HCT116 (cell line): ENCODE results near the gene GPR22. TPM values are rescaled to one million over a fixed set of nuclear protein-coding genes. Genes with fewer than 3 reads are reported as not detected.

ENCODE experiments used
- ATAC-seq: fragments of 200-7000 bp; cut with Tn5 transposase; 2 replicates; pipeline ENCODE4 v1.9.1; 2020; ENCODE audit warnings: mild to moderate bottlenecking, moderate library complexity
- BruUV-seq: library from RNA; stranded (reverse); fragments of 400-500 nt; replicated peaks from 2 replicates; lab custom pipeline; 2021; lab: Mats Ljungman, UMichigan
- CTCF ChIA-PET: fragments of 300-600 bp; sonication (Branson Sonifier 250); formaldehyde crosslinking; loops from one replicate; lab custom pipeline; 2021; ENCODE audit warnings: antibody characterized with exemption; lab: Charles Lee
- POLR2A ChIA-PET: fragments of 300-600, 350-600 bp; sonication (Branson Sonifier 250); formaldehyde crosslinking; loops from one replicate; lab custom pipeline; 2021; ENCODE audit warnings: antibody characterized with exemption; lab: Charles Lee
- RAD21 ChIA-PET, 2 experiments: fragments of 300-600 bp; sonication (Branson Sonifier 250); formaldehyde crosslinking; loops; one replicate each; lab custom pipeline; 2023; ENCODE audit warnings: low total read pairs in 2 of 2; ENCODE audit not compliant: uncharacterized antibody in 2 of 2, unreplicated experiment in 2 of 2, low non-redundant PET in 1 of 2; lab: Charles Lee
- DNase-seq: peaks from one replicate; pipeline ENCODE4 v3.0.0-alpha.2; 2010; ENCODE audit warnings: low read depth, low spot score
- H2AFZ ChIP-seq: fragments of 200-600 bp; shearing (Covaris generic), sonication (generic); 2 replicates; pipeline ENCODE4 v1.6.1; 2017; ENCODE audit warnings: low read depth, mixed run types, mixed read lengths, antibody characterized with exemption, low read length; ENCODE audit not compliant: poor library complexity, severe bottlenecking
- H3K27ac ChIP-seq: 2 replicates; pipeline ENCODE4 v1.5.1; 2012; ENCODE audit warnings: low read depth, low read length
- H3K27me3 ChIP-seq: fragments of 200-600 bp; sonication (generic); 2 replicates; pipeline ENCODE4 v1.6.1; 2016; ENCODE audit warnings: mixed run types, low read length, mixed read lengths; ENCODE audit not compliant: insufficient read depth
- H3K36me3 ChIP-seq, 2 experiments: fragments of 200-500 bp in 1 of 2; fragments of 200-600 bp in 1 of 2; sonication (Bioruptor generic) in 1 of 2; sonication (generic) in 1 of 2; 2 replicates each; pipeline versions ENCODE4 v1.5.1 to v1.6.1; 2014 to 2016; ENCODE audit warnings: low read length in 2 of 2, inconsistent platforms in 1 of 2, mixed read lengths in 1 of 2, mixed run types in 1 of 2; ENCODE audit not compliant: insufficient read depth in 2 of 2, control insufficient read depth in 1 of 2
- H3K4me1 ChIP-seq, 2 experiments: fragments of 200-600 bp in 1 of 2; sonication (generic) in 1 of 2; 2 replicates each; pipeline versions ENCODE4 v1.5.1 to v1.6.1; 2012 to 2017; ENCODE audit warnings: low read length in 2 of 2, inconsistent platforms in 1 of 2, mild to moderate bottlenecking in 1 of 2, mixed read lengths in 1 of 2, mixed run types in 1 of 2, moderate library complexity in 1 of 2; ENCODE audit not compliant: insufficient read depth in 2 of 2, control insufficient read depth in 1 of 2
- H3K4me2 ChIP-seq: fragments of 200-600 bp; sonication (generic); 2 replicates; pipeline ENCODE4 v1.6.1; 2017; ENCODE audit warnings: mixed run types, low read length, mixed read lengths
- H3K4me3 ChIP-seq, 2 experiments: fragments of 200-600 bp in 1 of 2; sonication (generic) in 1 of 2; replicated peaks in 1 of 2; 2 replicates each; pipeline ENCODE4 v1.5.1; 2011 to 2016; ENCODE audit warnings: low read length in 2 of 2, control low read depth in 1 of 2, low read depth in 1 of 2, mild to moderate bottlenecking in 1 of 2, mixed read lengths in 1 of 2, mixed run types in 1 of 2
- H3K79me2 ChIP-seq: fragments of 200-600 bp; sonication (generic); 2 replicates; pipeline ENCODE4 v1.6.1; 2017; ENCODE audit warnings: mild to moderate bottlenecking, mixed run types, low read length, moderate library complexity, mixed read lengths; ENCODE audit not compliant: insufficient read depth
- H3K9ac ChIP-seq: fragments of 200-600 bp; sonication (generic); 2 replicates; pipeline ENCODE4 v1.6.1; 2016; ENCODE audit warnings: low read length, mixed read lengths
- H3K9me2 ChIP-seq: fragments of 200-600 bp; sonication (generic), shearing (Covaris generic); 2 replicates; pipeline ENCODE4 v1.6.1; 2017; ENCODE audit warnings: mixed run types, mild to moderate bottlenecking, moderate library complexity; ENCODE audit not compliant: insufficient read depth
- H3K9me3 ChIP-seq, 2 experiments: fragments of 200-500 bp in 1 of 2; fragments of 200-600 bp in 1 of 2; sonication (Bioruptor generic) in 1 of 2; sonication (generic) in 1 of 2; 2 replicates each; pipeline ENCODE4 v1.6.1; 2014 to 2017; ENCODE audit warnings: low read length in 2 of 2, mixed read lengths in 2 of 2, inconsistent platforms in 1 of 2, low read depth in 1 of 2, mild to moderate bottlenecking in 1 of 2, mixed run types in 1 of 2, moderate library complexity in 1 of 2; ENCODE audit not compliant: control insufficient read depth in 1 of 2, insufficient read depth in 1 of 2
- H4K20me1 ChIP-seq: fragments of 200-600 bp; sonication (generic), shearing (Covaris generic); 2 replicates; pipeline ENCODE4 v1.6.1; 2017; ENCODE audit warnings: mixed run types, mild to moderate bottlenecking, moderate library complexity; ENCODE audit not compliant: insufficient read depth
- CBX3 ChIP-seq: IDR thresholded peaks from 2 replicates; pipeline ENCODE4 v1.6.1; 2012; ENCODE audit warnings: low read depth
- EGR1 ChIP-seq: IDR thresholded peaks from 2 replicates; pipeline ENCODE4 v1.6.1; 2012; ENCODE audit warnings: low read depth
- ELF1 ChIP-seq: IDR thresholded peaks from 2 replicates; pipeline ENCODE4 v1.6.1; 2012; ENCODE audit warnings: low read depth, borderline replicate concordance
- EZH2 ChIP-seq: fragments of 200-600 bp; sonication (generic); IDR thresholded peaks from 2 replicates; pipeline ENCODE4 v1.6.1; 2017; ENCODE audit warnings: antibody characterized with exemption, mixed run types
- FOSL1 ChIP-seq: IDR thresholded peaks from 2 replicates; pipeline ENCODE4 v1.6.1; 2012; ENCODE audit warnings: low read depth
- POLR2AphosphoS5 ChIP-seq: IDR thresholded peaks from 2 replicates; pipeline ENCODE4 v1.6.1; 2011; ENCODE audit warnings: mild to moderate bottlenecking, low read depth, low read length, moderate library complexity
- RAD21 ChIP-seq: IDR thresholded peaks from 2 replicates; pipeline ENCODE4 v1.6.1; 2012; ENCODE audit warnings: low read depth, mild to moderate bottlenecking
- REST ChIP-seq: IDR thresholded peaks from 2 replicates; pipeline ENCODE4 v1.6.1; 2012; ENCODE audit warnings: low read depth
- SP1 ChIP-seq: IDR thresholded peaks from 2 replicates; pipeline ENCODE4 v1.6.1; 2012; ENCODE audit warnings: low read depth
- SRF ChIP-seq: IDR thresholded peaks from 2 replicates; pipeline ENCODE4 v1.6.1; 2012; ENCODE audit warnings: low read depth
- TCF7L2 ChIP-seq: IDR thresholded peaks from 2 replicates; pipeline ENCODE4 v1.7.0; 2011; ENCODE audit warnings: borderline replicate concordance, inconsistent platforms; ENCODE audit not compliant: insufficient read depth, insufficient read length; ENCODE audit errors: extremely low read depth
- YY1 ChIP-seq: IDR thresholded peaks from 2 replicates; pipeline ENCODE4 v1.6.1; 2011; ENCODE audit warnings: low read length, low read depth, moderate library complexity, mild to moderate bottlenecking; ENCODE audit not compliant: insufficient replicate concordance; ENCODE audit errors: extremely low read depth
- ZNF274 ChIP-seq: fragments of 200-500 bp; sonication (Bioruptor generic); IDR thresholded peaks from 2 replicates; pipeline ENCODE4 v1.6.1; 2014; ENCODE audit warnings: mild to moderate bottlenecking, low read depth, low read length, inconsistent platforms
- intact Hi-C: fragments of 100-400 bp; cut with micrococcal nuclease; formaldehyde crosslinking; loops from 2 replicates; pipeline ENCODE4 v1.10.0; 2022
- total RNA-seq: library from RNA; stranded (reverse); gene quantifications from one replicate; pipeline ENCODE4 v1.2.1, GENCODE V29; 2021; ENCODE audit not compliant: unreplicated experiment
- TF ChIP-seq, protein P1 (sequence below): IDR thresholded peaks from 2 replicates; pipeline ENCODE4 v1.6.1; 2012
- TF ChIP-seq, protein P2 (sequence below): IDR thresholded peaks from 2 replicates; pipeline ENCODE4 v1.6.1; 2012

Gene GPR22
- total RNA-seq, 1 experiment from 2014 or later = not detected

- Histone ChIP-seq H4K20me1 (no peaks in the 10 kb centered on the region), H3K9me3 (no peaks in the 10 kb centered on the region), H3K4me2 (no peak overlapping the region), H2AFZ (no peak overlapping the region), H3K27me3 (no peaks in the 10 kb centered on the region), H3K9ac (no peak overlapping the region), H3K4me3 (no peak overlapping the region), H3K27ac (no peak overlapping the region), H3K36me3 (no peaks in the 10 kb centered on the region), H3K79me2 (no peaks in the 10 kb centered on the region), H3K4me1 (no peaks in the 10 kb centered on the region), H3K9me2 (no peaks in the 10 kb centered on the region)
- CTCF ChIA-PET = interaction anchor here (2.7 kb wide), 1 partner anchor 9 kb away, joined by 9 read pairs; no protein-coding TSS in a partner anchor
- DNase-seq (no peak), ATAC-seq (no peak)
- intact Hi-C loops = no loop called here
- RAD21 ChIA-PET = no interaction called here
- TF ChIP-seq, protein P1, sequence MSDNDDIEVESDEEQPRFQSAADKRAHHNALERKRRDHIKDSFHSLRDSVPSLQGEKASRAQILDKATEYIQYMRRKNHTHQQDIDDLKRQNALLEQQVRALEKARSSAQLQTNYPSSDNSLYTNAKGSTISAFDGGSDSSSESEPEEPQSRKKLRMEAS = no peak
- no peak for TF ChIP-seq YY1
- no peak for TF ChIP-seq SRF
- TF ChIP-seq EGR1 = no peak
- TF ChIP-seq ZNF274 = no peak
- no peak for TF ChIP-seq REST
- no peak for TF ChIP-seq POLR2AphosphoS5
- TF ChIP-seq ELF1 = no peak
- TF ChIP-seq, protein P2, sequence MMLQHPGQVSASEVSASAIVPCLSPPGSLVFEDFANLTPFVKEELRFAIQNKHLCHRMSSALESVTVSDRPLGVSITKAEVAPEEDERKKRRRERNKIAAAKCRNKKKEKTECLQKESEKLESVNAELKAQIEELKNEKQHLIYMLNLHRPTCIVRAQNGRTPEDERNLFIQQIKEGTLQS = no peak
- no peak for TF ChIP-seq RAD21
- no peak for TF ChIP-seq SP1
- TF ChIP-seq EZH2 = no peak
- no peak for TF ChIP-seq CBX3
- no peak for TF ChIP-seq TCF7L2
- no peak for TF ChIP-seq FOSL1
- TF ChIP-seq, all 23 proteins: peak for 0
- no TSS peak for BruUV-seq
- POLR2A ChIA-PET = interaction anchor here (1.0 kb wide), 1 partner anchor 9 kb away, joined by 3 read pairs; no protein-coding TSS in a partner anchor
Observed at GRCh38 chr7:107472116-107472515, 2.3 kb downstream of the GPR22 start.
